ENCODE measurements around the gene ZNF614.
"Not testable (repeated sequence)": the region's sequence is repeated elsewhere in the genome, so short reads cannot be mapped to it uniquely, and the experiment has no call there.

The ZNF614 gene

DNA sequence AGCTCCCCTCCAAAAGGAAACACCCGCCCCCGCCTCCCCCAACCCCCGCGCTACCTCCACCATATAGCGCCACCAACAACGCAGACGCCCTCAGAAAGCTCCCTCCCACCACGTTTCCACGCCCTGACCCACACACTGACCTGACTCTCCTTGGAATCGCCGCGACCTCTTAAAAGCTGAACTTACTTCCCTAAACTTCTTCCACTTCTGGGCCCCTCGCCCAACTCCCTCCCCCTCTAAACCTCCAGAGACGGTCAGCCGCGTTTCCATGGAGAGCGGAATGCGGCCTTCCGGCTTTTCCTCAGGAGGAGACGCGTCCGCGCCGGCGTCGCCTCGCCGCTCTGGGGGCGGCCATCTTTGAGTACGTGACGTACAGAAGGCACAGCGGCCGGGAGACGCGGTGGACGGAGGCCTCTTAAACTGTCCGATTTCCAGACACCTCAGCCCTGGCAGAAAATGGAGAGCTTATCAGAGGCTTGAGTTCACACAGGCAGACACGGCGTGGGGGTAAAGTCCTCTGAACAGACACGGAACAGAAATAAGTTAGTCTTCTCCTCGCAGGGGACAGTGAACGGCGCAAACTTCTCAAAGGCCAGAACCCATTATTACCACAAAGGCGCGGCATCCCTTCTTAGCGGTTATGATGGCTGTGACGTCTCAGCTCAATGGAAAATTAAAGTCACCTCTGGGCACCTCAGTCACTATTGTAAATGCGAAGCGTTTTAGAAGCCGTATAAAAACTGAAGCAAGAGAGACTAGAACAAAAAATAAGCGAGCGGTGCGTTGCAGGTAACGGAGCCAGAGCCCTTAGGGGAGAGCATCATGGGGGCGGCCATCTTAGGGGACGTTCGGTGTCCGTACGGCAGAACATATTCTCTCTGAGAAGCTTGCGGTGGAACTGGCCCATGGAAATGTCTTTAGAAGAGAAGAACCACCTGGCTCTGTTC is 20.6 kb upstream of the ZNF614 start, which contains the start of gene ZNF432:
Gene ZNF432 (minus strand): TSS at position 284 of the 947 bp plus-strand sequence. CDS start 1,970 bp downstream, outside the sequence.
- DNase-seq (ENCODE audit: low read depth): peak; percentile 55
- TF ChIP-seq, protein P1, sequence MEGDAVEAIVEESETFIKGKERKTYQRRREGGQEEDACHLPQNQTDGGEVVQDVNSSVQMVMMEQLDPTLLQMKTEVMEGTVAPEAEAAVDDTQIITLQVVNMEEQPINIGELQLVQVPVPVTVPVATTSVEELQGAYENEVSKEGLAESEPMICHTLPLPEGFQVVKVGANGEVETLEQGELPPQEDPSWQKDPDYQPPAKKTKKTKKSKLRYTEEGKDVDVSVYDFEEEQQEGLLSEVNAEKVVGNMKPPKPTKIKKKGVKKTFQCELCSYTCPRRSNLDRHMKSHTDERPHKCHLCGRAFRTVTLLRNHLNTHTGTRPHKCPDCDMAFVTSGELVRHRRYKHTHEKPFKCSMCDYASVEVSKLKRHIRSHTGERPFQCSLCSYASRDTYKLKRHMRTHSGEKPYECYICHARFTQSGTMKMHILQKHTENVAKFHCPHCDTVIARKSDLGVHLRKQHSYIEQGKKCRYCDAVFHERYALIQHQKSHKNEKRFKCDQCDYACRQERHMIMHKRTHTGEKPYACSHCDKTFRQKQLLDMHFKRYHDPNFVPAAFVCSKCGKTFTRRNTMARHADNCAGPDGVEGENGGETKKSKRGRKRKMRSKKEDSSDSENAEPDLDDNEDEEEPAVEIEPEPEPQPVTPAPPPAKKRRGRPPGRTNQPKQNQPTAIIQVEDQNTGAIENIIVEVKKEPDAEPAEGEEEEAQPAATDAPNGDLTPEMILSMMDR (IDR thresholded peaks at IDR 0.05; ENCODE audit: control insufficient read depth, insufficient read depth, low read depth, low read length, missing control alignments): no peak
- peak within 1 kb of the TSS; percentile 80 for H3K4me3 ChIP-seq (ENCODE audit: control insufficient read depth, low read depth, low read length)

DNA sequence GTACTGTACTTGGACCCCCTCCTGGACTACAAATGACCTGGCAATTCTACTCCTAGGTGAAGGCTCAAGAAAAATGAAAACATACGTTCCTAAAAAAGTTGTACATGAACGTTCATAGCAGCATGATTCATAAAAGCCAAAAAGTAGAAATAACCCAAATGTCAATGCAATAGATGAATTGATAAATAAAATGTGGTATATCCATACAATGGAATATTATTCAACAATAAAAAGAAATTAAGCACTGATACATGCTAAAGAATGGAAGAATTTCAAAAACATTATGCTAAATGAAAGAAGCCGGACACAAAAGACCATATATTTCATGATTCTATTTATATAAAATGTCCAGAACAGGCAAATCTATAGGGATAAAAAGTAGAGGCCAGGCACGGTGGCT is 11.0 kb upstream of the ZNF614 start:
- TF ChIP-seq, protein P1 (IDR thresholded peaks at IDR 0.05; ENCODE audit: control insufficient read depth, insufficient read depth, low read depth, low read length, missing control alignments): no peak
- no peak overlapping the region for H3K4me3 ChIP-seq (ENCODE audit: control insufficient read depth, low read depth, low read length)
- DNase-seq (ENCODE audit: low read depth): no peak

DNA sequence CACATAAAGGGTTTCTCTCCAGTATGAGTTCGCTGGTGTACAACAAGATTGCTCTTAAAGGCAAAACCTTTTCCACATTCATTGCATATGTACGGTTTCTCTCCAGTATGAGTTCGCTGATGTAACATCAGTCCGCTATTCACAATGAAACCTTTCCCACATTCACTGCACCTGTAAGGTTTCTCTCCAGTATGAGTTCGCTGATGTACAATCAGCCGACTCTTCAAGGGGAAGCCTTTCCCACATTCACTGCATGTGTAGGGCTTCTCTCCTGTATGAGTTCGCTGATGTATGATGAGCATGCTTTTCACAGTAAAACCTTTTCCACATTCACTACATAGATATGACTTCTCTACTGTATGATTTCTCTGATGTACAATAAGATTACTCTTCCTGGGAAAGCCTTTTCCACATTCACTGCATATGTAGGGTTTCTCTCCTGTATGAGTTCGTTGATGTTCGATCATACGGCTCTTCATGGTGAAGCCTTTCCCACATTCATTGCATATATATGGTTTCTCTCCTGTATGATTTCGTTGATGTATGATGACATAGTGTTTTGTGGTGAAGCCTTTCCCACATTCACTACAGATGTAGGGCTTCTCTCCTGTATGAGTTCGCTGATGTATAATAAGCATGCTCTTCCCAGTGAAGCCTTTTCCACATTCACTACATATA is 6.0 kb upstream of the ZNF614 start:
- H3K4me3 ChIP-seq (ENCODE audit: control insufficient read depth, low read depth, low read length): no peak overlapping the region
- DNase-seq (ENCODE audit: low read depth): no peak
- TF ChIP-seq, protein P1 (IDR thresholded peaks at IDR 0.05; ENCODE audit: control insufficient read depth, insufficient read depth, low read depth, low read length, missing control alignments): no peak

DNA sequence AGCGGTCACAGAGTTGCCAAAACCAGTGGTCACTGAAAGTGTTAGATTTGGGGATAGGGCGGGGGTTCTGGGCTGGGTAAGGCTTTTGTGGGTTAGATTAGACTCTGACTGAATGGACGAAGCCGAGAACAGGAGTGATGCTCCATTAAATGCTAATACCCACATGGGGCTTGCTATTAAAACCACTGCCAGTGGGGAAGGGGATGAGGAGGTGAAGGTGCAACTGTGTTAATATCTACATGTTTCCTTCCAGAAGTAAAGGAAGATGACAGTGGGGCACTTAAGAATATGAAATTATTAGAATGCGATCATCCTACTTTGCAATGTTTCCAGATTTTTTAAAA is 573 bp upstream of the ZNF614 start:
- no peak for DNase-seq (ENCODE audit: low read depth)
- TF ChIP-seq, protein P1 (IDR thresholded peaks at IDR 0.05; ENCODE audit: control insufficient read depth, insufficient read depth, low read depth, low read length, missing control alignments): no peak
- H3K4me3 ChIP-seq (ENCODE audit: control insufficient read depth, low read depth, low read length): peak overlapping the region; percentile 69

DNA sequence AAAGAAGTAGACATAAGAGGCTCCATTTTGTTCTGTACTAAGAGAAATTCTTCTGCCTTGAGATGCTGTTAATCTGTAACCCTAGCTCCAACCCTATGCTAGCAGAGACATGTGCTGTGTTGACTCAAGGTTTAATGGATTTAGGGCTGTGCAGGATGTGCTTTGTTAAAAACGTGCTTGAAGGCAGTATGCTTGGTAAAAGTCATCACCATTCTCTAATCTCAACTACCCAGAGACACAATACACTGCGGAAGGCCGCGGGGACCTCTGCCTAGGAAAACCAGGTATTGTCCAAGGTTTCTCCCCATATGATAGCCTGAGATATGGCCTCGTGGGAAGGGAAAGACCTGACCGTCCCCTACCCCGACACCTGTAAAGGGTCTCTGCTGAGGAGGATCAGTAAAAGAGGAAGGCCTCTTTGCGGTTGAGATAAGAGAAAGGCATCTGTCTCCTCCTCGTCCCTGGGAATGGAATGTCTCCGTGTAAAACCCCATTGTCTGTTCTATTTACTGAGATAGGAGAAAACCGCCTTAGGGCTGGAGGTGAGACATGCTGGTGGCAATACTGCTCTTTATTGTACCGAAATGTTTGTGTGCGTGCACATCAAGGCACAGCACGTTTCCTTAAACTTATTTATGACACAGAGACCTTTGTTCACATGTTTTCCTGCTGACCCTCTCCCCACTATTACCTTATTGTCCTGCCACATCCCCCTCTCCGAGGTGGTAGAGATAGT is 1.8 kb downstream of the ZNF614 start:
- not testable (repeated sequence) for H3K4me3 ChIP-seq (ENCODE audit: control insufficient read depth, low read depth, low read length)

DNA sequence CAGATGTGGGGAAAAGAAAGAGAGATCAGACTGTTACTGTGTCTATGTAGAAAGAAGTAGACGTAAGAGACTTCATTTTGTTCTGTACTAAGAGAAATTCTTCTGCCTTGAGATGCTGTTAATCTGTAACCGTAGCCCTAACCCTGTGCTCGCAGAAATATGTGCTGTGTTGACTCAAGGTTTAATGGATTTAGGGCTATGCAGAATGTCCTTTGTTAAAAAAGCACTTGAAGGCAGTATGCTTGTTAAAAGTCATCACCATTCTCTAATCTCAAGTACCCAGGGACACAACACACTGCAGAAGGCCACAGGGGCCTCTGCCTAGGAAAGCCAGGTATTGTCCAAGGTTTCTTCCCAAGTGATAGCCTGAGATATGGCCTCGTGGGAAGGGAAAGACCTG is 3.7 kb downstream of the ZNF614 start:
- not testable (repeated sequence) for DNase-seq (ENCODE audit: low read depth); H3K4me3 ChIP-seq (ENCODE audit: control insufficient read depth, low read depth, low read length)

More for the DNA sequence above, 1.8 kb downstream of the ZNF614 start:
- DNase-seq (ENCODE audit: low read depth): not testable (repeated sequence)

DNA sequence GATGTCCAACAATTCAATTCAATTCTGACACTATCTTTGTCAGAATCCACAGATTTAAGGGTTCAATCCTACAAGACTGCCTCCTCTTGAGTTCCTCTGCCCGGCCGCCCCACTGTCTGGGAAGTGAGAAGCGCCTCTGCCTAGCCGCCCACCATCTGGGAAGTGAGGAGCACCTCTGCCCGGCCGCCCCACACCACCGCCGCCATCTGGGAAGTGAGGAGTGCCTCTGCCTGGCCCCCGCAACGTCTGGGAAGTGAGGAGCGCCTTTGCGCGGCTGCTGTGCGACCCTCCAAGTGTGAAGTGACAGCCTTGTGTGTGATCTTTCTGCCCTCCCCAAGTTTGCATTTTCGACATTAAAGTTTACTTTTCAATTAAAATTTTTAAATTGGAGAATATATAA is 6.0 kb downstream of the ZNF614 start:
- no peak for DNase-seq (ENCODE audit: low read depth)
- H3K4me3 ChIP-seq (ENCODE audit: control insufficient read depth, low read depth, low read length): no peak overlapping the region

More for the DNA sequence above, 6.0 kb downstream of the ZNF614 start:
- TF ChIP-seq, protein P1 (IDR thresholded peaks at IDR 0.05; ENCODE audit: control insufficient read depth, insufficient read depth, low read depth, low read length, missing control alignments): no peak

Measured in AG09309 (cell line).